Embryonic facial prominence (tissue), 1 donor: ENCODE measurements around the gene SERPINB1.
A peak's percentile ranks its signal among the peaks of the same experiment; 100 is the strongest.
"Not testable (repeated sequence)": the region's sequence is repeated elsewhere in the genome, so short reads cannot be mapped to it uniquely, and the experiment has no call there.

Experiments used
- DNase-seq: peaks from one replicate; pipeline ENCODE4 v3.0.0-alpha.2; 2016; ENCODE audit errors: extremely low spot score

Gene SERPINB1

GRCh38 chr6:2841264-2842138 lies at the start of gene SERPINB1:
TSS of gene SERPINB1 (minus strand) at chr6:2841863. CDS start at chr6:2840586, 1,277 bp downstream.
- DNase-seq, result peak; percentile 74

DNA sequence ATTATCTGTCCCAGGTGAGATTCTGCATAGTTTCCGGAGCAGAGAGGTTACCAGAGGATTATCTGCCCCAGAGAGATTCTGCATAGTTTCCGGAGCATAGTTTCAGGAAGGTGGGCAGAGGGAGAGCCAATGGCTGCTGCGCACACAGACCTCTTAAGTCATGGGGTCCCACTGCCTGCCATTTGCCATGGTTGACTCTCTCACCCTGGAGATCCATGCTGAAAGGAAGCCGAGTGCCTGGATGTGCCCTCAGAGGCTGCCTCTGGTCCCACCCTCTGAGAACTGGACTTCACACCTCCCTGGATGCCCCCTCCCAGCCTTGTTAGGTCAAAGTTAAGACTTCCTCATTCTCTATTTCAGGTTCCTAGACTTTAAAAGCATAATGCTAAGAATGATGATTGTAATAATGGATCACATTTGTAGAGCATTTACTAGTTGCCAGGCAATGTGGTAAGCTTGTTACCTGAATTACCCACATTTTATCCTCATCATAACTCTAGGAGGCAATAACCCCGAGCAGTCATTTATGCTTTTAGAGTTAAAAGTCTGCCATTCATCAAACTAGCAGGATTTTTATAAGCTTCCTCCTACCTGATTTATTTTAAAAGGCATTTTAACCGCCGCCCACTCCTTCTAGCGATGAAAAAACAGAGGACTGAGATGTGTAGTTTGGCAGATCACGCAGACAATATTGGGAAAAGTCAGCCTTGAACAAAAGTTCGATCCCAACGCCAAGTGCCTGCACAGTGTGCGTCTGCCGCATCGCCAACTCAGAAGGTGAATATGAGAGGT lies 49.5 kb upstream of the SERPINB1 start:
- DNase-seq, result no peak

GRCh38 chr6:2885967-2886735 lies 44.5 kb upstream of the SERPINB1 start:
- no peak for DNase-seq

- no peak for DNase-seq
Measured at GRCh38 chr6:2884804-2885203, 43.1 kb upstream of the SERPINB1 start.

DNA sequence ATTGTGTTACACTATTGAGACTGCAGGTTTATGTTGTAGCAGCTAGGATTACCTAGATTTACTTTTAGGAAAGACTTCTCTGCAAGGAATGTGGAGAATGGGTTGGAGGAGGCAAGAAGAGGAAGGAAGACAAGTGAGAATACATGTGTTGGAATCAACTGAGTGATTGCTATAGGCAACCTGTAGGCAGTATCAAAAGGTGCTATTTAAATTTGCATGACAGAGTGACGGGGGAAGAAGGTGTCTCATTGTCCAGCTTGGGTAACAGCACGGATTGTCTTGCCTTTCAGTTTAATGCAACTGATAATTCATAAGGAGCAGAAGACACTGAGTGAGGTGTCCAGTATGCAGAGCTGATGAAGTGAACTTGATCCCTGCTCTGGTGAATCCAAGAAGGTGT lies 42.0 kb upstream of the SERPINB1 start:
- no peak for DNase-seq

DNA sequence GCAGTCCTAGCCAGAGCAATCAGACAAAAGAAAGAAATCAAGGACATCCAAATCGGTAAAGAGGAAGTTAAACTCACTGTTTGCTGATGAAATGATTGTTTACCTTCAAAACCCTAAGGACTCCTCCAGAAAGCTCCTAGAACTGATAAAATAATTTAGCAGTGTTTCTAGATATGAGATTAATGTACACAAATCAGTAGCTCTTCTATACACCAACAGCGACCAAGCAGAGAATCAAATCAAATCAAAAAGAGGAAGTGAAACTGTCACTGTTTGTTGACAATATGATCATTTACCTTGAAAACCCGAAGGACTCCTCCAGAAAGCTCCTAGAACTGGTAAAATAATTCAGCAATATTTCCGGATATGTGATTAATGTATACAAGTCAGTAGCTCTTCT lies 39.8 kb upstream of the SERPINB1 start:
- DNase-seq, result no peak

- not testable (repeated sequence) for DNase-seq
Measured at GRCh38 chr6:2880156-2880555, 38.5 kb upstream of the SERPINB1 start.

DNA sequence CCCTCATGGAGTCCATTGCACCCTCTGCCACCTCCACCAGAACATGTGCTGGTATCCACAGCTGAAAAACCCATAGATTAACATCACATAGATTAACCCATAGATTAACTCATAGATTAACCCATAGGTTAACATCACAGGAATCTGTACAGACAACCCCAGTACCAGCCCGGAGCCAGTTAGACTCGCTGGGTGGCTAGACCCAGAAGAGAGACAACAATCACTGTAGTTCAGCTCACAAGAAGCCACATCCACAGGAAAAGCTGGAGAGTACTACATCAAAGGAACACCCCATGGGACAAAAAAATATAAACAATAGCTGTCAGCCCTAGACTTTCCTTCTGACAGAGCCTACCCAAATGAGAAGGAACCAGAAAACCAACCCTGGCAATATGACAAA lies 36.3 kb upstream of the SERPINB1 start:
- DNase-seq, result no peak

- no peak for DNase-seq
Measured at GRCh38 chr6:2877057-2877882, 35.6 kb upstream of the SERPINB1 start.

DNA sequence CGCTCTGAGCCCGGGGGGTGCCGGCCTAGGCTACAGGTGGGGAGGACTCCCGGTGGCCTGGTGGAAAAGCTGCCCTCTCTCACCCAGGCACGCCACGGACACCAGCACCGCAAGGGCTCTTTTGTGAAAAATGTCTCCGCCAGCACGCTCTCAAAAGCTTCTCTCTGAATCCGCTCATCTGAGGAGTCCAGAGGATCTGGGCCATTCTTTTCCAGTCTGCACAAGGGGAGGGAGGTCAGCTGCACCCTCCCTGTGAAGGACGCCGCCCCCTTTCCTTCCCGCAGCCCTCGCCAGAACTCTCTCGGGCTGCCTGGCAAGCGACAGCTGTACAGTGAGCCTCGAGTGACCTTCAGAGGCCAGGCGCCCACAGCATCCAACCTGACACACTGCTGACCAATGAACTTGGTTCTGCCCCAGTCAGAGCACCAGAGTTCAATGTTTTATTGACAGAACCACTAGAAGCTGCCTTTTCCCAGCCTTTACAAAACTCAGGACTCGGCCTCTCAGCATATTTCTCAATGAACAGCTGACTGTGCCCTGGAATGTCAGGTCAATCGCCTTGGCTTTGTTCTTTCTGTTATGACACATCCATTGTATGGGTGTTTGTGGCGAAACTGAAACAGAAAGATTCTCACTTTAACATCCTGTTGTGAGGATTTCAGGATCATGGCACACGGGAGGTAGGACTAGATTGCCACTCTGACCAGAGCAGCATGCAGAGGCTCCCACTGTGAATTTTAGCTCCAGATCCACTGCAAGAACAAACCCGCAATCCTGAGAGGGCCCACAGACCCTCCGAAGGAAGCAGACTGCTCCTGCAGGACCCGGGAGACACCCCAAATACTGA lies 34.8 kb upstream of the SERPINB1 start:
- DNase-seq, result no peak

GRCh38 chr6:2875359-2876191 lies 33.9 kb upstream of the SERPINB1 start:
- no peak for DNase-seq

DNA sequence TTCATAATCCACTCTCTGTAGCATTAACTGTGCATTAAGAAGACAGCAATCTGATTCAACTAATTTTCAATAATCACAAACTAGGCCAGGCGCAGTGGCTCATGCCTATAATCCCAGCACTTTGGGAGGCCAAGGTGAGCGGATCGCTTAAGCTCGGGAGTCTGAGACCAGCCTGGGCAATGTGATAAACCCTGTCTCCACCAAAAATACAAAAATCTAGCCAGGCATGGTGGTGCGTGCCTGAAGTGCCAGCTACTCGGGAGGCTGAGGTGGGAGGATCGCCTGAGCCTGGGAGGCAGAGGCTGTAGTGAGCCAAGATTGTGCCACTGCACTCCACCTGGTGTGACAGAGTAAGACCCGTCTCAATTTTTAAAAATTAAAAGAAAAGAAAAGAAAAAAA lies 32.0 kb upstream of the SERPINB1 start:
- no peak for DNase-seq

DNA sequence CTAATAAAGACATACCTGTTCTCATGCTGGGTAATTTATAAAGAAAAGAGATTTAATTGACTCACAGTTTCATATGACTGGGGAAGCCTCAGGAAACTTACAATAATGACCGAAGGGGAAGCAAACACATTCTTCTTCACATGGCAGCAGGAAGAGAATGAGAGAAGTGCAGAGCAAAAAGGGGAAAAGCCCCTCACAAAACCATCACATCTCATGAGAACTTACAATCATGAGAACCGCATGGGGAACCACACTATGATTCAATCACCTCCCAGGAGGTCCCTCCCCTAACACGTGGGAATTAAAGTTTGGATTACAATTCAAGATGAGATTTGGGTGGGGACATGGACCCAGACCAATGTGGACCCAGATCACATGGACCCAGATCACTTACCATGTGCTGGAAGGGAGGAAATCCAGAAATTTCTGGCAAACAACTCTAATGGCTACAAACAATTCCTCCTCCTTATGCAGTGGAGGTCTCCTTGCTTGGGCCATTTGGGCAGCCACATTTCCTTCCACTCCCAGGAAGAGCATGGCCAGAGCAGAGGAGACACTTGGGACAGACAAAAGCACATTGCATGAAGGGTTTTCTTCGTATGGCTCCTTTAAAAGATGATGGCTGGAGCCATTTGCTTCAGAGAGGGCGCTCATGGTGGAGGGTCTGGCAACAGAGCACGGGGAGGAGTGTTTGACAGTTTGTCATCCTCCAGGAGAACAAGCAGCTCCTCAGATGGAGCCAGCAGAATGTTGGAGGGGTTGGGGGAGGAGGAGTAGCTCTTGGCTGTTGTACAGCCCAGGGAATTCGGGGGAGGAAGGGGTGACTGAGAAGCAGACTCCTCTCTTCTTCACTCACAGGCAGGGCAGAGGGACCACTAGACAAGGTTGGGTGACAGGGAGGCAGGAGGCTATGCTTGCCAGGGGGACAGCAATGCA lies 31.0 kb upstream of the SERPINB1 start:
- no peak for DNase-seq

- no peak for DNase-seq
Measured at GRCh38 chr6:2871953-2872352, 30.3 kb upstream of the SERPINB1 start.

- no peak for DNase-seq
Measured at GRCh38 chr6:2871102-2871501, 29.4 kb upstream of the SERPINB1 start.

- no peak for DNase-seq
Measured at GRCh38 chr6:2870046-2870636, 28.5 kb upstream of the SERPINB1 start.

GRCh38 chr6:2868637-2869036 lies 27.0 kb upstream of the SERPINB1 start:
- DNase-seq, result no peak
